Glutamatergic neuron (in vitro differentiated cells): ENCODE results near the gene FBXO21. TPM values are rescaled to one million over a fixed set of nuclear protein-coding genes. Genes with fewer than 3 reads are reported as not detected.

Source experiments
- DNase-seq: peaks from one replicate; pipeline ENCODE4 v3.0.0; 2022
- H3K27ac Mint-ChIP-seq: one replicate; pipeline ENCODE4 v1.8.0; 2020; ENCODE audit warnings: mild to moderate bottlenecking, mixed read lengths, inconsistent platforms; ENCODE audit not compliant: unreplicated experiment
- H3K27me3 Mint-ChIP-seq: one replicate; pipeline ENCODE4 v1.8.0; 2020; ENCODE audit warnings: mild to moderate bottlenecking, moderate library complexity, mixed read lengths, inconsistent platforms; ENCODE audit not compliant: unreplicated experiment
- H3K36me3 Mint-ChIP-seq: one replicate; pipeline ENCODE4 v1.8.0; 2020; ENCODE audit warnings: mild to moderate bottlenecking, mixed read lengths, inconsistent platforms; ENCODE audit not compliant: unreplicated experiment
- H3K4me1 Mint-ChIP-seq: one replicate; pipeline ENCODE4 v1.8.0; 2020; ENCODE audit warnings: mild to moderate bottlenecking, low read depth, mixed read lengths, inconsistent platforms; ENCODE audit not compliant: unreplicated experiment
- H3K4me3 Mint-ChIP-seq: one replicate; pipeline ENCODE4 v1.8.0; 2020; ENCODE audit warnings: mild to moderate bottlenecking, mixed read lengths, inconsistent platforms; ENCODE audit not compliant: unreplicated experiment
- H3K9me3 Mint-ChIP-seq: one replicate; pipeline ENCODE4 v1.8.0; 2020; ENCODE audit warnings: mild to moderate bottlenecking, moderate library complexity, mixed read lengths, inconsistent platforms; ENCODE audit not compliant: unreplicated experiment
- CTCF ChIP-seq: fragments of 200-600 bp; sonication (generic); IDR thresholded peaks from one replicate; pipeline ENCODE4 v1.5.0; 2021; ENCODE audit not compliant: partially characterized antibody, unreplicated experiment
- total RNA-seq: library from RNA; stranded (reverse); fragmentation: NEBNext Ultra II Directional; extraction: Animal tissue kit (Norgen Biotek cat#: 25700); gene quantifications from one replicate; pipeline ENCODE4 v1.2.1, GENCODE V29; 2021; ENCODE audit not compliant: unreplicated experiment

Gene FBXO21
- total RNA-seq, 1 donor from 2014 or later = 52.7 TPM

- Mint-ChIP-seq H3K4me1 (peaks cover 7% of the 10 kb centered on the region), H3K9me3 (peaks cover 4% of the 10 kb centered on the region), H3K36me3 (no peaks in the 10 kb centered on the region), H3K4me3 (no peak overlapping the region), H3K27ac (no peak overlapping the region), H3K27me3 (peaks cover 4% of the 10 kb centered on the region)
- DNase-seq = no peak
- TF ChIP-seq CTCF = no peak
Measured at GRCh38 chr12:117210266-117210918, 20.1 kb upstream of the FBXO21 start.

- H3K27ac Mint-ChIP-seq = no peak overlapping the region
- H3K36me3 Mint-ChIP-seq = no peaks in the 10 kb centered on the region
- no peak for DNase-seq
- no peak overlapping the region for H3K4me3 Mint-ChIP-seq
- H3K27me3 Mint-ChIP-seq = peaks cover 2% of the 10 kb centered on the region
- peaks cover 7% of the 10 kb centered on the region for H3K4me1 Mint-ChIP-seq
- peaks cover 4% of the 10 kb centered on the region for H3K9me3 Mint-ChIP-seq
- TF ChIP-seq CTCF = no peak
Measured at GRCh38 chr12:117209626-117210025, 19.4 kb upstream of the FBXO21 start.

GRCh38 chr12:117208811-117209455 lies 18.7 kb upstream of the FBXO21 start:
- Mint-ChIP-seq H3K27me3 (no peaks in the 10 kb centered on the region), H3K36me3 (no peaks in the 10 kb centered on the region), H3K4me3 (no peak overlapping the region), H3K27ac (no peak overlapping the region), H3K9me3 (peaks cover 4% of the 10 kb centered on the region), H3K4me1 (peaks cover 7% of the 10 kb centered on the region)
- DNase-seq = no peak
- TF ChIP-seq CTCF = no peak

- no peaks in the 10 kb centered on the region for H3K36me3 Mint-ChIP-seq
- H3K27ac Mint-ChIP-seq = no peak overlapping the region
- H3K27me3 Mint-ChIP-seq = no peaks in the 10 kb centered on the region
- TF ChIP-seq CTCF = no peak
- no peak overlapping the region for H3K4me3 Mint-ChIP-seq
- peaks cover 4% of the 10 kb centered on the region for H3K9me3 Mint-ChIP-seq
- no peak for DNase-seq
- peaks cover 6% of the 10 kb centered on the region for H3K4me1 Mint-ChIP-seq
Measured at GRCh38 chr12:117208206-117208605, 17.9 kb upstream of the FBXO21 start.

GRCh38 chr12:117207675-117208074 lies 17.4 kb upstream of the FBXO21 start:
- TF ChIP-seq CTCF = no peak
- H3K27ac Mint-ChIP-seq = no peak overlapping the region
- peaks cover under 1% of the 10 kb centered on the region for H3K4me1 Mint-ChIP-seq
- DNase-seq = no peak
- H3K27me3 Mint-ChIP-seq = no peaks in the 10 kb centered on the region
- no peak overlapping the region for H3K4me3 Mint-ChIP-seq
- H3K36me3 Mint-ChIP-seq = no peaks in the 10 kb centered on the region
- peaks cover 4% of the 10 kb centered on the region for H3K9me3 Mint-ChIP-seq
